ENCODE measurements around the gene MAPT.

The MAPT gene

DNA sequence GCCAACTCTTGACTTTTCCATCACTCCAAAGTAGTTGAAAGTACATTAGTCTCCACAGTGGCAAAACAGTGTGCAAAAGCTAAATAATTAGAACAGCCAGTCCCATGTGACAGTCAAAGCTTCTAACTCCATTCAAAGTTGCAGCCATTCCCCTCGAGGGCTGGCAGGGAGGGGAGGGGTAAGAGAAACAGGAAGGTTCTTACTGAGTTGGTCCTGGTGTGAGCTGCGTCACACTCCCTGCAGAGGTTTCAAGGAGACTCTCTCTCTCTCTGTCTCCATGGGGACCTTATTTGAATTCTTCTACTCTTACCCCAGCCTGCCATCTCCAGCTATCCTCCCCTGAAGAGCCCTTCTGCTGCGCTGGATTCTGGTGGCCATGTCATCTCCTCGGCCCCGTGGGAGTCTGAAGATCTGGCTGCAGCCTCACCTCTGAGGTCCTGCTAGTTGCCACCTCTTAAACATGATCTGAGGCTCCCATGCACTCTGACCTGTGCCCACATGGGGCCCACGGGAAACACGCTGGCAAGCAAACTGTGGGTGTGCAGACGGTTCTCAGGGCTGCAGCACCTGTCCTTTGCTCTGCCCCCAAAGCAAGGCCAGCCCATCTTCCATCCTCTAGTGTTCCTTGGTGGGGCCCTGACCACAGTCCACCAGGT lies 81.4 kb downstream of the MAPT start:
- peak in 1 of 2 donors; percentile 51 for DNase-seq

DNA sequence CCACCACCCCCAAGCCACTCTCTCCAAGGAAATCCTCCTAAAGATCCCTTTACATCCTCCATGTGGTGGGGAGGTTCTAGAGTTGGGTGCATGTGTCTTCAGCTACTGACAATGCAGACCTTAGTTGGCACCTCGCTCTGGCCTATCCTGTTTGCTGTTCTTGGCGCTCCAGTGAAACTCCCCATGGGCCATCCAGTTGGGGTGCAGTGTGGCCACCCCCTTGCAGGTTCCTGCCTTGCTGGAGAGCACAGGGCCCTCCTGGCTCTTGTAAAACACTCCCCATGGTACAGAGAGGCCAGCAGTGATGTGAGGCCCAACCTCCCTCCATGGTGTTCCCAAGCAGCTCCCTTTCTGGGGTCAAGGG lies 82.0 kb downstream of the MAPT start:
- DNase-seq: no peak

- no peak for DNase-seq
These were observed 82.6 kb downstream of the MAPT start for GRCh38 chr17:45976755-45977505.

GRCh38 chr17:45977506-45977824 lies 83.1 kb downstream of the MAPT start:
- DNase-seq: no peak

- no peak for DNase-seq
These were observed 83.7 kb downstream of the MAPT start for GRCh38 chr17:45977976-45978626.

GRCh38 chr17:45979137-45979536 lies 84.8 kb downstream of the MAPT start:
- no peak for DNase-seq

DNA sequence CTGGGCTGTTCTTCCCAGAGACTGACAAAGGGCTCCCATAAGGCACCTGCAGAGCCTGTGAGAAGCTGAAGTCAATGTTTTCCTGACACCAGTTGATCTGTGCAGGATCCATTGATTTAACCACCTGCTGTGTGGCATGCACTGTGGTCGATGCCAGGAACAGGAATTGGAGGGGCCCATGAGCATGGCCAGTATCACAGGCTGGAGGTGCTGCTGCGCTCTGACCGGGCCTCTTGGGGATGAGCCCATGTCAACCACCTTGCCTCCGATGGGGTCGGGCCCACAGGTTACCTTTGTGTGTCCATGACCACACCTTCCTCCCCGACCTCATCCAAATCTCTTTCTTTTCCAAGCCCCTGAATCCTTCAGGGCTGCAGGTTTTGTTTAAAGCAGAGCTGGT lies 86.5 kb downstream of the MAPT start:
- no peak for DNase-seq

- DNase-seq: no peak
These were observed 87.0 kb downstream of the MAPT start for GRCh38 chr17:45981306-45981705.

- DNase-seq: no peak
These were observed 88.6 kb downstream of the MAPT start for GRCh38 chr17:45982791-45983613.

DNA sequence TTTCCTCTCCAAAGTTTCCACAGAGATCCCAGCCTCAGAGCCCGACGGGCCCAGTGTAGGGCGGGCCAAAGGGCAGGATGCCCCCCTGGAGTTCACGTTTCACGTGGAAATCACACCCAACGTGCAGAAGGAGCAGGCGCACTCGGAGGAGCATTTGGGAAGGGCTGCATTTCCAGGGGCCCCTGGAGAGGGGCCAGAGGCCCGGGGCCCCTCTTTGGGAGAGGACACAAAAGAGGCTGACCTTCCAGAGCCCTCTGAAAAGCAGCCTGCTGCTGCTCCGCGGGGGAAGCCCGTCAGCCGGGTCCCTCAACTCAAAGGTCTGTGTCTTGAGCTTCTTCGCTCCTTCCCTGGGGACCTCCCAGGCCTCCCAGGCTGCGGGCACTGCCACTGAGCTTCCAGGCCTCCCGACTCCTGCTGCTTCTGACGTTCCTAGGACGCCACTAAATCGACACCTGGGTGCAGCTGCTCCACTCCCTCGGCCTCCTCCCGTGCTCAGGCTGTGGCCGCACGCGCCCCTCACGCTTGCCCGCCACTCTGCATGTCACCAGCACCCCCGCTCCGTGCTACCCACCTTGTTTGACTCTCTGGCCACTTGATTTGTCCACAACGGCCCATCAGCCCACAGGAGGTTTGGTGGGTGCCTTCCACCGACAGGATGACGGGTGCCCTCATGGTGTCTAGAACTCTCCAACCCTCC lies 89.4 kb downstream of the MAPT start:
- no peak for DNase-seq

- DNase-seq: no peak
These were observed 90.0 kb downstream of the MAPT start for GRCh38 chr17:45984368-45984767.

DNA sequence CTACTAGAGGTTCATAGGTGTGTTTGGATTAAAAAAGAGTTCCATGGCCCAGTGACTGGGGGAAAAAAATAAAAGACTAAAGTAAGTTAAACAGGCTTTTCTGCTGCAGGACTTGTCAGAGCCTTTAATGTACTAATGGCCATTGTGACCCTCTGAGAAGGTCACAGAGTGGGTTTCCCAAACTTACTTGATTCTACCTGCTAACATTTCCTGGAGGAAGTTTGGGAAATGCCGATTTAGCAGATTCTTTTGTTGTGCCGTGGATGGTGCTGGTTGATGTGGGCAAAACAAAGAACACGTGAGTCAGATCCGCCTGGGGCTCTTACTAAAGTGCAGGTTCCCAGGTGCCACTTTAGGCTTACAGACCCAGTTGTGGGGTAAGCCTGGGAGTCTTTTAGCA lies 91.1 kb downstream of the MAPT start:
- DNase-seq: no peak

DNA sequence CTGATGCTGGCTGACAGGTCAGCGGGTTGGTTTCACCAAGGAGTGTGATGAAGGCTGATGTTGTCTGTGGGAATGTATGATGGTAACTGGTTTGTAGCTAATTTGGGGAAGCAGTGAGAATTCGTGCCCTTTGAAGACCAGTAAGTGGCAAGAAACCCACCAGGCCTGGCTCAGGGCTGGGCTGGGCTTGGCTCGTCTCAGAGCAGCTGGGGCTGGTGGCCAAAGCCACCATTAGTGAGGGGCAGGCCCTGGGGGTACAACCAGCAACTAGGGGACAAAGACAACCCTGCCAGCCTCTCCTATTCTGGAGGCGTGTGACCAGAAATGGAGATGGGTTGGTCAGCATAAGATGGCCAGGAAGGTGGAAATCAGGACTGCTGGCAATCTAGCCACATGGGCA lies 91.7 kb downstream of the MAPT start:
- no peak for DNase-seq

DNA sequence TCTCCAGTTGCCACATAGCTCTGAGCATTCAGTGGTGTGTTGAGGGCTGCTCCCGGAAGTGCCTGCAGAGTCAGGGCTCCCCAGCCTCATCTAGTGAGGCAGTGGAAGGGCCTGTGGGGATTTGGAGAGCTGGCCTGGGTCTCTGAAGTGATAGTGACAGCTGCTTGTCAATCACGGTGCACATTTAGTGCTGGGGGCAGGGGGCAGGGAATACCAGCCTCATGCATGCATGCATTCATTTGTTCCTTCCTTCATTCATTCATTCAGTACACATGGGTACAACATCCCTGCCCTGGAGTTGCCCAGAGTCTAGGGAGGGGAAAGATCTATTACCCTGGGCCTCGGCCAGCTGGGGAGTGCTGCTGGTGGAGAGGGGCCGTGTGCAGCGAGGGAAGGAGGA lies 93.4 kb downstream of the MAPT start:
- no peak for DNase-seq

DNA sequence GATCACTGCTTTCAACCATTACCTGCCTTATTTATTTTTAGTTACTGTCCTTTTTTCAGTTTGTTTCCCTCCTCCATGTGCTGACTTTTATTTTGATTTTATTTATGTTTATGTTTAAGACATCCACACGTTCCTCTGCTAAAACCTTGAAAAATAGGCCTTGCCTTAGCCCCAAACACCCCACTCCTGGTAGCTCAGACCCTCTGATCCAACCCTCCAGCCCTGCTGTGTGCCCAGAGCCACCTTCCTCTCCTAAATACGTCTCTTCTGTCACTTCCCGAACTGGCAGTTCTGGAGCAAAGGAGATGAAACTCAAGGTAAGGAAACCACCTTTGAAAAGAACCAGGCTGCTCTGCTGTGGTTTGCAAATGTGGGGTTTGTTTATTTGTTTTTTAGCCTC lies 95.4 kb downstream of the MAPT start:
- no peak for DNase-seq

- no peak for DNase-seq
These were observed 96.5 kb downstream of the MAPT start for GRCh38 chr17:45990886-45991285.

DNA sequence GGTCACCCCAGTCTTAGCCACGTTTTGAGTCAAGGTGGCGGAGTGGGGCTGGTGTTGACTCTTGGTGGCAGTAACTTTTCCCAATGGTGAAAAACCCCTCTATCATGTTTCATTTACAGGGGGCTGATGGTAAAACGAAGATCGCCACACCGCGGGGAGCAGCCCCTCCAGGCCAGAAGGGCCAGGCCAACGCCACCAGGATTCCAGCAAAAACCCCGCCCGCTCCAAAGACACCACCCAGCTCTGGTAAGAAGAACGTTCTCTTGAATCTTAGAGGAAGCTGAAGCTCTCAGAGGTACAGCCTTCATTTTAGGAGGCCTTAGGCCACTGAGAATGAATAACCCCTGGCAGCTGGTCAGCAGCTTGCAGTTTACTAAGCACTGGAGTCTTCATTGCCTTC lies 97.0 kb downstream of the MAPT start:
- DNase-seq: no peak

DNA sequence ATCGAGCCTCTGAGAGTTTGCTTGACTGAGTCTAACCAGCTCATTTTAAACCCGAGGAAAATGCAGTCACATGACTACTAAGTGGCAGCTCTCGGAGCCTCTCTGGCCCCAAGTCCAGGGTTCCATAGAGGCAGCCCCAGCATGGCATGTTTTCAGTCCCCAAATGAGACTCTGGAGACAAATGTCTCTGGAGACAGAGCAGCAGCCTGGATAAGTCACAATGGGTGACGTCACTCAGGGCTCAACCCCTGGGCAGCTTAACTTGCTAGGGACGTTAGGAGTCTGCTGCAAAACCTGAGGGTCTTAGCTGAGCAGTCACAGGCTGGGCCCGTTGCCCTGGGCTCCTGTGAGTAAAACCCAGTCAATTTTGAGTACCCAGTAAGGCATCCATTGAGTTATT lies 97.8 kb downstream of the MAPT start:
- DNase-seq: peak in 1 of 2 donors; percentile 20

DNA sequence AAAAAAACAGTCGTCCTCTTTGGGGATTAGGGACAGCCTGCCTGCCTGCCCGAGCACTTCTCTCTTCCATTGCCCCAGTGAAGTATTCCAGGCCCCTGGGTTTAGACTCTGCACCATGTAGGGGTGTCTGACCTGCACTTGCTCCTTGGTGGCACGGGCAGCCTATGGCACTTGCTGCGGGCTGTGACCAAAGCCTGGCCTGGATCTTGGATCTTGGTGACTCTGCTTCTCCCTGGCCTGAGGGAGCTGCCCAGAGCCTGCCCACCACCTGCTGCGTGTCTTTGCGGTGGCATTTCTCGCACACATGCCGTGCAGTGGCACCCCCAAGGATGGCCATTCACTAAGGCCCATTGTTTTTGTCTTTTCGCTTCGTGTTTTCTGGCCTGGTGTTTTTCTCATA lies 98.5 kb downstream of the MAPT start:
- no peak for DNase-seq

DNA sequence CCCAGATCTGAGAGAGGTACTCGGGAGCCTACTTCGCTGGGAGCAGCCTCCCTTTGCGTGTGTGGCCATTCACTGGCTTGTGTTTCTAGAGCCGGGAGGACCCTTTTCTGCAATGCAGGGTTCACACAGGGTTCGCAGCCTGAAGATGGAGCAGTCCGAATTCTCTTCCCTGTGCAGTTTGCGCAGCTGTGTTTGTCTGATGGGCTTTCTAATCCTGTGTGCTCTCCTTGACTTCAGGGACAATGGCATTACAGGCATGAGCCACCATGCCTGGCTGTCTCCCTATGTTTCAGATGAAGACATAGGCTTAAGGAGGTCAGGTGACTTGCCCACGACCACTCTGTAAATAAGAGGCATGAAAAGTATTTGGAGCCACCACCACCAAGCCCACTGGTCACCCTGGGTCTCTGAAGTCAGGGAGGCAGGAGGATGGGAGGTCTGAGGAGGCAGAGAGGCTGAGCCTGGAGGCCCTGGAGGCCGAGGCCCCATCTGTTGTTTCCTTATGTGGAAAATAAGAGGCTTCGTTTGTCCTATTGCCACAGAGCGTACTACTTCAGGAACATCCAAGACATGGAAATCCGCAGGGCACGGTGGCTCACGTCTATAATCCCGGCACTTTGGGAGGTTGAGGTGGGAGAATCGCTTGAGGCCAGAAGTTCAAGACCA lies 99.7 kb downstream of the MAPT start:
- no peak for DNase-seq

GRCh38 chr17:45994987-45995386 lies 100.6 kb downstream of the MAPT start:
- no peak for DNase-seq

DNA sequence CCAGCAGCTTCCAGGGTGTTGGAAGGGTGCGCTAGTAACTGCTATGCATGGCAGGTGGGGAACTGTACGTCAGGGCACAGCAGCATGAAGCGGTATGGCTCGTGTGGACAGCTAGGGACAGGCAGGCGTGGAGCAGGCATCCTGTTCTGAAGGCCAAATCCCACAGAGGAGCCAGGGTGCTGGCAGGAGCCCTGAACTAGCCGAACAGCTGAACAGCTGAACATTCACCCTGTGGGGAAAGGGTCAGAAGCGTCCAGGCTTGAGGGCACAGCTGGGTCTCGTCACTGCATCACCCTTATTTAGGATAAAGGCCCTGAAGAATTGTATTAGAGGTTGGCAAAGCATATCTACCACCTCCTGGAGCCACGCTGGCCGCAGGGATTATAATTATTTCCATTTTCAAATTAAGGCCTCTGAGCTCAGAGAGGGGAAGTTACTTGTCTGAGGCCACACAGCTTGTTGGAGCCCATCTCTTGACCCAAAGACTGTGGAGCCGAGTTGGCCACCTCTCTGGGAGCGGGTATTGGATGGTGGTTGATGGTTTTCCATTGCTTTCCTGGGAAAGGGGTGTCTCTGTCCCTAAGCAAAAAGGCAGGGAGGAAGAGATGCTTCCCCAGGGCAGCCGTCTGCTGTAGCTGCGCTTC lies 101.4 kb downstream of the MAPT start:
- no peak for DNase-seq

All from hippocampal formation (tissue), 2 donors.